ENCODE results near the gene LRRC4C.

DNA sequence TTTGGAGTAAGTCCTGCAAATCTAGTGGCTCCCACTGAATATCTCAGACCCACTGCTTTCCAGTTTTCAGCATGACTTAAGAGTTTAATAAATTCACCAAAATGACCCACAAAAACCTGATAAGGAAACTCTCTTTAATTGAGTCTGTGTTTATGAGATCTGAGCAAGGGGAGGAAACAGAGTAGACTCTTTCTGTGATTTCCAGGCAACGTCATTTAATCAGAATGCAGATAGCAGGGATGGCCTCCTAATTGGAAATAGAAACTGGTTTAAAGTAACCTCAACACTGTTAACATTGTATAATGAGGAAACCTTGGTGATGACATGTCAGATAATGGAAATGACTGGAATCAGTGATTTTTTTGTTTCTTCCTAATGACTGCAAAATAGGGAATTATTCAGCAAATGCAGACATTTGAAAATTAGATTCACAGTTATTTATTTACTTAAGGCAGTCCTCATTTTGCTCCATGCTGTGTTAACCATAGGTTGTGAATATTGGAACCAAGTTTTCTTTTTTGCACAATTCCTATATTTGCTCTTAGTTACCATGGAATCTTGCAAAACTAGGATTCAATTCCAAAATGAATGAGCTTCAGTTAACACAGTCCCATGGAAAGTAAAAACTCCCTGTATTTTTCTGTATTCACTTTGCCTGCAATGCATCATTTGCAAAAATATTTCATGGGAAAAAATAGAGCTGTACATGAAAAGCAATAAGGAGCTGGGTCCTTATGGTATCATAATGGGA is 1324.5 kb downstream of the LRRC4C start:
- TF ChIP-seq EZH2 (IDR thresholded peaks at IDR 0.05; ENCODE audit: low read length, missing control alignments): no peak
- TF ChIP-seq, protein P1, sequence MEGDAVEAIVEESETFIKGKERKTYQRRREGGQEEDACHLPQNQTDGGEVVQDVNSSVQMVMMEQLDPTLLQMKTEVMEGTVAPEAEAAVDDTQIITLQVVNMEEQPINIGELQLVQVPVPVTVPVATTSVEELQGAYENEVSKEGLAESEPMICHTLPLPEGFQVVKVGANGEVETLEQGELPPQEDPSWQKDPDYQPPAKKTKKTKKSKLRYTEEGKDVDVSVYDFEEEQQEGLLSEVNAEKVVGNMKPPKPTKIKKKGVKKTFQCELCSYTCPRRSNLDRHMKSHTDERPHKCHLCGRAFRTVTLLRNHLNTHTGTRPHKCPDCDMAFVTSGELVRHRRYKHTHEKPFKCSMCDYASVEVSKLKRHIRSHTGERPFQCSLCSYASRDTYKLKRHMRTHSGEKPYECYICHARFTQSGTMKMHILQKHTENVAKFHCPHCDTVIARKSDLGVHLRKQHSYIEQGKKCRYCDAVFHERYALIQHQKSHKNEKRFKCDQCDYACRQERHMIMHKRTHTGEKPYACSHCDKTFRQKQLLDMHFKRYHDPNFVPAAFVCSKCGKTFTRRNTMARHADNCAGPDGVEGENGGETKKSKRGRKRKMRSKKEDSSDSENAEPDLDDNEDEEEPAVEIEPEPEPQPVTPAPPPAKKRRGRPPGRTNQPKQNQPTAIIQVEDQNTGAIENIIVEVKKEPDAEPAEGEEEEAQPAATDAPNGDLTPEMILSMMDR (conservative IDR thresholded peaks at IDR 0.05 in 1 of 2, IDR thresholded peaks at IDR 0.05 in 1 of 2; ENCODE audit: low read depth in 1 of 2, low read length in 2 of 2): no peak

Measured in fibroblast of lung (primary cell).